Fibroblast of the aortic adventitia (primary cell): ENCODE measurements around the gene SLC46A2. TPM values are rescaled to one million over a fixed set of nuclear protein-coding genes. Genes with fewer than 3 reads are reported as not detected.

ENCODE experiments used
- DNase-seq: peaks from one replicate; pipeline ENCODE4 v3.0.0-alpha.2; 2010; ENCODE audit warnings: low read depth
- H3K4me3 ChIP-seq: 2 replicates; pipeline ENCODE4 v1.5.1; 2011; ENCODE audit warnings: low read depth, mild to moderate bottlenecking, control low read depth, low read length, moderate library complexity
- CTCF ChIP-seq: IDR thresholded peaks from 2 replicates; pipeline ENCODE4 v1.5.1; 2011; ENCODE audit warnings: mild to moderate bottlenecking, low read length, control low read depth, inconsistent platforms; ENCODE audit not compliant: insufficient read depth
- total RNA-seq: library from RNA; depleted of rRNA; stranded (reverse); fragments of >200 nt; gene quantifications from 2 replicates; pipeline ENCODE4 v1.2.3, GENCODE V29; 2012; ENCODE audit warnings: low replicate concordance

Gene SLC46A2
- total RNA-seq, 1 donor: not detected

GRCh38 chr9:112900901-112901300 lies 10.2 kb upstream of the SLC46A2 start:
- TF ChIP-seq CTCF: no peak
- H3K4me3 ChIP-seq: no peak overlapping the region
- no peak for DNase-seq

- H3K4me3 ChIP-seq: no peak overlapping the region
- no peak for TF ChIP-seq CTCF
- no peak for DNase-seq
Observed at GRCh38 chr9:112900488-112900887, 9.8 kb upstream of the SLC46A2 start.

- DNase-seq: no peak
- no peak for TF ChIP-seq CTCF
- no peak overlapping the region for H3K4me3 ChIP-seq
Observed at GRCh38 chr9:112898872-112899311, 8.2 kb upstream of the SLC46A2 start.

- H3K4me3 ChIP-seq: no peak overlapping the region
- TF ChIP-seq CTCF: no peak
Observed at GRCh38 chr9:112896131-112896530, 5.5 kb upstream of the SLC46A2 start.

GRCh38 chr9:112894699-112895098 lies 4.0 kb upstream of the SLC46A2 start:
- no peak for TF ChIP-seq CTCF
- H3K4me3 ChIP-seq: no peak overlapping the region
- DNase-seq: no peak

More at GRCh38 chr9:112896131-112896530, 5.5 kb upstream of the SLC46A2 start:
- DNase-seq: no peak

- TF ChIP-seq CTCF: no peak
- no peak for DNase-seq
- no peak overlapping the region for H3K4me3 ChIP-seq
Observed at GRCh38 chr9:112894041-112894440, 3.4 kb upstream of the SLC46A2 start.

- no peak overlapping the region for H3K4me3 ChIP-seq
- no peak for TF ChIP-seq CTCF
- no peak for DNase-seq
Observed at GRCh38 chr9:112892981-112893380, 2.3 kb upstream of the SLC46A2 start.
